Panc1 (cell line): ENCODE results near the gene ING4. TPM values are rescaled to one million over a fixed set of nuclear protein-coding genes. Genes with fewer than 3 reads are reported as not detected.
"Not testable (repeated sequence)": the region's sequence is repeated elsewhere in the genome, so short reads cannot be mapped to it uniquely, and the experiment has no call there.

ENCODE experiments used
- ATAC-seq: fragments of 200-7000 bp; cut with Tn5 transposase; 2 replicates; pipeline ENCODE4 v1.9.1; 2020; ENCODE audit warnings: mild to moderate bottlenecking, moderate library complexity
- Bru-seq: library from RNA; stranded (reverse); fragments of 400-500 nt; gene quantifications from one replicate; lab custom pipeline; 2021; lab: Mats Ljungman, UMichigan
- BruChase-seq, 2 experiments: library from RNA; stranded (reverse); fragments of 400-500 nt; gene quantifications; one replicate each; lab custom pipeline; 2021; lab: Mats Ljungman, UMichigan
- BruUV-seq: library from RNA; stranded (reverse); fragments of 400-500 nt; replicated peaks from 2 replicates; lab custom pipeline; 2021; lab: Mats Ljungman, UMichigan
- CTCF ChIA-PET: fragments of 300-600 bp; sonication (Branson Sonifier 250); formaldehyde crosslinking; loops from one replicate; lab custom pipeline; 2022; ENCODE audit warnings: antibody characterized with exemption; lab: Charles Lee
- POLR2A ChIA-PET: fragments of 300-600 bp; sonication (Branson Sonifier 250); formaldehyde crosslinking; loops from one replicate; lab custom pipeline; 2022; ENCODE audit warnings: antibody characterized with exemption; lab: Charles Lee
- DNase-seq: peaks from one replicate; pipeline ENCODE4 v3.0.0-alpha.2; 2010; ENCODE audit warnings: low read depth, low spot score
- H3K27ac ChIP-seq: 2 replicates; pipeline ENCODE4 v1.5.1; 2011; ENCODE audit warnings: mild to moderate bottlenecking, low read length, inconsistent platforms
- H3K27me3 ChIP-seq: fragments of 200-500 bp; sonication (Bioruptor generic); 2 replicates; pipeline ENCODE4 v1.6.0; 2014; ENCODE audit warnings: low read length, inconsistent platforms; ENCODE audit not compliant: control insufficient read depth, insufficient read depth
- H3K36me3 ChIP-seq: fragments of 200-500 bp; sonication (Bioruptor generic); 2 replicates; pipeline ENCODE4 v1.5.1; 2014; ENCODE audit warnings: inconsistent platforms, mild to moderate bottlenecking, low read length, moderate library complexity; ENCODE audit not compliant: control insufficient read depth, insufficient read depth
- H3K4me1 ChIP-seq: 2 replicates; pipeline ENCODE4 v1.5.1; 2011; ENCODE audit warnings: inconsistent platforms, mild to moderate bottlenecking, low read length, moderate library complexity; ENCODE audit not compliant: control insufficient read depth, insufficient read depth
- H3K4me3 ChIP-seq, 2 experiments: 2 replicates each; pipeline ENCODE4 v1.5.1; 2011 to 2012; ENCODE audit warnings: low read depth in 2 of 2, low read length in 2 of 2, mild to moderate bottlenecking in 2 of 2, inconsistent platforms in 1 of 2, moderate library complexity in 1 of 2
- H3K9me3 ChIP-seq: fragments of 200-500 bp; sonication (Bioruptor generic); 2 replicates; pipeline ENCODE4 v1.5.1; 2014; ENCODE audit warnings: low read depth, mild to moderate bottlenecking, inconsistent platforms, low read length, moderate library complexity; ENCODE audit not compliant: control insufficient read depth, insufficient read depth
- POLR2AphosphoS5 ChIP-seq: IDR thresholded peaks from 2 replicates; pipeline ENCODE4 v1.6.1; 2012; ENCODE audit warnings: mild to moderate bottlenecking, low read depth, low read length, moderate library complexity
- SIN3A ChIP-seq: IDR thresholded peaks from 2 replicates; pipeline ENCODE4 v1.6.1; 2012; ENCODE audit warnings: low read depth, mild to moderate bottlenecking, low read length, moderate library complexity, borderline replicate concordance; ENCODE audit not compliant: insufficient read depth
- TCF7L2 ChIP-seq: IDR thresholded peaks from 2 replicates; pipeline ENCODE4 v1.6.1; 2011; ENCODE audit warnings: mild to moderate bottlenecking, low read depth, low read length, inconsistent platforms
- in situ Hi-C: cut with HindIII; loops from 2 replicates; pipeline ENCODE4 v1.10.0; 2016; ENCODE audit warnings: low sequenced_read_pairs, low pct_unique_long_range_greater_than_20kb
- intact Hi-C: fragments of 100-400 bp; cut with micrococcal nuclease; formaldehyde crosslinking; loops from one replicate; pipeline ENCODE4 v1.10.0; 2022; ENCODE audit not compliant: unreplicated experiment
- long read RNA-seq: library from polyadenylated mRNA; unstranded; transcript quantifications from one replicate; pipeline ENCODE4 v2.0.0, GENCODE V29; 2021; ENCODE audit not compliant: unreplicated experiment
- polyA plus RNA-seq: library from polyadenylated mRNA; unstranded; fragments of >200 nt; gene quantifications from one replicate; pipeline ENCODE4 v1.2.1, GENCODE V29; 2012; ENCODE audit warnings: missing spikeins; ENCODE audit not compliant: insufficient read length
- total RNA-seq: library from RNA; stranded (reverse); gene quantifications from one replicate; pipeline ENCODE4 v1.2.1, GENCODE V29; 2021; ENCODE audit not compliant: unreplicated experiment
- TF ChIP-seq, protein P1 (sequence below): fragments of 450-650 bp; IDR thresholded peaks from 2 replicates; pipeline ENCODE4 v1.5.1; 2017; ENCODE audit warnings: mild to moderate bottlenecking
- TF ChIP-seq, protein P2 (sequence below), 2 experiments: IDR thresholded peaks; 2 replicates each; pipeline ENCODE4 v1.6.1; 2011 to 2012; ENCODE audit warnings: low read depth in 2 of 2, control low read depth in 1 of 2, low read length in 1 of 2, mild to moderate bottlenecking in 1 of 2, moderate library complexity in 1 of 2; ENCODE audit not compliant: insufficient read depth in 1 of 2

ING4 gene
- 11.4 TPM for total RNA-seq
- 17.2 TPM for polyA plus RNA-seq
- Bru-seq, nascent RNA: percentile 55 among the genes with signal in this experiment
- BruChase-seq, experiment 1, labeled RNA remaining after a 2-hour chase: percentile 49 among the genes with signal in this experiment
- percentile 50 among the genes with signal in this experiment for BruChase-seq, experiment 2, labeled RNA remaining after a 6-hour chase
- long read RNA-seq, partial matches to known transcripts: 1 of 9 reads
- long read RNA-seq, other reads (novel, unspliced or antisense): 0 of 9 reads

DNA sequence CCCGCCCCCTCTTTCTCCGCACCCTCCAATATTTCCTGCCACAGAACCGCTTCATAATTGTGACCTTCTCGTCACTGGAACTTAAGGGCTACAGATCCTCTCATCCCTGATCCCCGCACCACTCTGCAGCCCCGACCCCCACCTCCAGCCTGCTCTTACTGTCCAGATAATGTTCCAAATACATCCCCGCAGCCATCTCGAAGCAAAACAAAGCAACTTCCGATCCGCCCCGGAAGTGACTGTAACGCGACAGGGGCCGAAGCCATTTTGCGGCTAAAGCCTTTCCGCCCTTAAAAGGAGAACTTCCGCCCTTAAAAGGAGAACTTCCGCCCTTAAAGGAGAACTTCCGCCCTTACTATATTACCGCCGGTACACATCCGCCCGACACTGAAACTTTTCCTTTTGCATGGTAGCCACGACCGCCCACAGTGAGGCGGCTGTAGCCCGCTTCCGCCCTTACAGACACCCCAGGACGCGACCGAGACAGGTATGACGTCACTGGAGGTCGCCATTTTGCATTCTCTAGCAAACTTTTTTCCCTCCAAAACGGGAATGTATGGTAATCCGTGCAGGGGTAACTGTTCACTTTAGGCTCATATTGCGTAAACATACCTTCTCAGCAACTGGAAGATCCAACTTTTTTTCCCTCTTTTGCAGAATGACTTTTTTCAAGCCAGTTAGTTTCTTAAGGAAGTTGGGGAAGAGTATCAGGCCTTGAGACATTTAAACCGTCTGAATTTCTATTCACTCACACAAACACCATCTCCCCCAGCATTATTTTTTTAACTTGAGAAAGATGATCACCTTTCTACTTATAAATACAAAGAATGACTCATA is at the start of gene ING4:
Gene ING4 (minus strand): TSS at position 214 of the 837 bp plus-strand sequence. CDS start 18 bp downstream, at position 196.
- Histone ChIP-seq H3K36me3 (peaks cover 7% of the 10 kb centered on the region), H3K4me3 (peak within 1 kb of the TSS; percentile 86 to 91), H3K9me3 (no peaks in the 10 kb centered on the region), H3K4me1 (peaks cover 4% of the 10 kb centered on the region; the same call in 1 of the 2 replicates), H3K27ac (peak within 1 kb of the TSS; percentile 89), H3K27me3 (no peaks in the 10 kb centered on the region)
- ChIA-PET CTCF (interaction anchor here (0.6 kb wide), 1 partner anchor 979 kb away, joined by 3 read pairs; no protein-coding TSS in a partner anchor), POLR2A (no interaction called here)
- in situ Hi-C loops: no loop called here
- intact Hi-C loops: no loop called here
- no TSS peak for BruUV-seq
- TF ChIP-seq, protein P1, sequence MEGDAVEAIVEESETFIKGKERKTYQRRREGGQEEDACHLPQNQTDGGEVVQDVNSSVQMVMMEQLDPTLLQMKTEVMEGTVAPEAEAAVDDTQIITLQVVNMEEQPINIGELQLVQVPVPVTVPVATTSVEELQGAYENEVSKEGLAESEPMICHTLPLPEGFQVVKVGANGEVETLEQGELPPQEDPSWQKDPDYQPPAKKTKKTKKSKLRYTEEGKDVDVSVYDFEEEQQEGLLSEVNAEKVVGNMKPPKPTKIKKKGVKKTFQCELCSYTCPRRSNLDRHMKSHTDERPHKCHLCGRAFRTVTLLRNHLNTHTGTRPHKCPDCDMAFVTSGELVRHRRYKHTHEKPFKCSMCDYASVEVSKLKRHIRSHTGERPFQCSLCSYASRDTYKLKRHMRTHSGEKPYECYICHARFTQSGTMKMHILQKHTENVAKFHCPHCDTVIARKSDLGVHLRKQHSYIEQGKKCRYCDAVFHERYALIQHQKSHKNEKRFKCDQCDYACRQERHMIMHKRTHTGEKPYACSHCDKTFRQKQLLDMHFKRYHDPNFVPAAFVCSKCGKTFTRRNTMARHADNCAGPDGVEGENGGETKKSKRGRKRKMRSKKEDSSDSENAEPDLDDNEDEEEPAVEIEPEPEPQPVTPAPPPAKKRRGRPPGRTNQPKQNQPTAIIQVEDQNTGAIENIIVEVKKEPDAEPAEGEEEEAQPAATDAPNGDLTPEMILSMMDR: no peak
- TF ChIP-seq POLR2AphosphoS5: peak; percentile 52
- TF ChIP-seq TCF7L2: 0 out of 2 replicates have a peak, but pooled peaks have one; percentile 47
- ATAC-seq (peak; percentile 100), DNase-seq (peak; percentile 90)

DNA sequence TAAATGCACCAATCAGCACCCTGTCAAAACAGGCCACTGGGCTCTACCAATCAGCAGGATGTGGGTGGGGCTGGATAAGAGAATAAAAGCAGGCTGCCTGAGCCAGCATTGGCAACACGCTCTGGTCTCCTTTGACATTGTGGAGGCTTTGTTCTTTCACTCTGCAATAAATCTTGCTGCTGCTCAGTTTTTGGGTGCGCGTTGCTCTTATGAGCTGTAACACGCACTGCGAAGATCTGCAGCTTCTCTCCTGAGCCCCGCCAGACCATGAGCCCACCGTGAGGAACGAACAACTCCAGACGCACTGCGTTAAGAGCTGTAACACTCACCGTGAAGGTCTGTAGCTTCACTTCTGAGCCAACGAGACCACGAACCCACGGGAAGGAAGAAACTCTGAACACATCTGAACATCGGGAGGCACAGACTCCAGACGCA is 46.1 kb upstream of the ING4 start:
- TF ChIP-seq SIN3A (no peak), TCF7L2 (no peak), POLR2AphosphoS5 (no peak)
- TF ChIP-seq, protein P1: no peak
- TF ChIP-seq, protein P2, sequence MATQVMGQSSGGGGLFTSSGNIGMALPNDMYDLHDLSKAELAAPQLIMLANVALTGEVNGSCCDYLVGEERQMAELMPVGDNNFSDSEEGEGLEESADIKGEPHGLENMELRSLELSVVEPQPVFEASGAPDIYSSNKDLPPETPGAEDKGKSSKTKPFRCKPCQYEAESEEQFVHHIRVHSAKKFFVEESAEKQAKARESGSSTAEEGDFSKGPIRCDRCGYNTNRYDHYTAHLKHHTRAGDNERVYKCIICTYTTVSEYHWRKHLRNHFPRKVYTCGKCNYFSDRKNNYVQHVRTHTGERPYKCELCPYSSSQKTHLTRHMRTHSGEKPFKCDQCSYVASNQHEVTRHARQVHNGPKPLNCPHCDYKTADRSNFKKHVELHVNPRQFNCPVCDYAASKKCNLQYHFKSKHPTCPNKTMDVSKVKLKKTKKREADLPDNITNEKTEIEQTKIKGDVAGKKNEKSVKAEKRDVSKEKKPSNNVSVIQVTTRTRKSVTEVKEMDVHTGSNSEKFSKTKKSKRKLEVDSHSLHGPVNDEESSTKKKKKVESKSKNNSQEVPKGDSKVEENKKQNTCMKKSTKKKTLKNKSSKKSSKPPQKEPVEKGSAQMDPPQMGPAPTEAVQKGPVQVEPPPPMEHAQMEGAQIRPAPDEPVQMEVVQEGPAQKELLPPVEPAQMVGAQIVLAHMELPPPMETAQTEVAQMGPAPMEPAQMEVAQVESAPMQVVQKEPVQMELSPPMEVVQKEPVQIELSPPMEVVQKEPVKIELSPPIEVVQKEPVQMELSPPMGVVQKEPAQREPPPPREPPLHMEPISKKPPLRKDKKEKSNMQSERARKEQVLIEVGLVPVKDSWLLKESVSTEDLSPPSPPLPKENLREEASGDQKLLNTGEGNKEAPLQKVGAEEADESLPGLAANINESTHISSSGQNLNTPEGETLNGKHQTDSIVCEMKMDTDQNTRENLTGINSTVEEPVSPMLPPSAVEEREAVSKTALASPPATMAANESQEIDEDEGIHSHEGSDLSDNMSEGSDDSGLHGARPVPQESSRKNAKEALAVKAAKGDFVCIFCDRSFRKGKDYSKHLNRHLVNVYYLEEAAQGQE (IDR thresholded peaks at IDR 0.05; ENCODE audit: insufficient read depth in 1 of 2, low read depth in 2 of 2, low read length in 1 of 2): no peak
- ChIA-PET CTCF (no interaction called here), POLR2A (interaction anchor here (0.7 kb wide), 1 partner anchor 43 kb away, joined by 3 read pairs; no protein-coding TSS in a partner anchor)
- Histone ChIP-seq H3K36me3 (no peaks in the 10 kb centered on the region), H3K9me3 (no peaks in the 10 kb centered on the region), H3K4me1 (no peaks in the 10 kb centered on the region), H3K27me3 (no peaks in the 10 kb centered on the region), H3K27ac (no peak overlapping the region), H3K4me3 (no peak overlapping the region)
- no TSS peak for BruUV-seq
- intact Hi-C loops: no loop called here
- ATAC-seq (no peak), DNase-seq (no peak)
- in situ Hi-C loops: no loop called here

DNA sequence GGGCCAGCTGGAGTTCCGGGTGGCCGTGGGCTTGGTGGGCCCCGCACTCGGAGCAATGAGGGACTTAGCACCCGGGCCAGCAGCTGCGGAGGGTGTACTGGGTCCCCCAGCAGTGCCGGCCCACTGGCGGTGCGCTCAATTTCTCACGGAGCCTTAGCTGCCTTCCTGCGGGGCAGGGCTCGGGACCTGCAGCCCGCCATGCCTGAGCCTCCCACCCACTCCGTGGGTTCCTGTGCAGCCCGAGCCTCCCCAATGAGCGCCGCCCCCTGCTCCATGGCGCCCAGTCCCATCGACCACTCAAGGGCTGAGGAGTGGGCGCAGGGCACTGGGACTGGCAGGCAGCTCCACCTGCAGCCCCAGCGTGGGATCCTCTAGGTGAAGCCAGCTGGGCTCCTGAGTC is 45.4 kb upstream of the ING4 start:
- BruUV-seq, in situ Hi-C loops, CTCF ChIA-PET, H3K27me3 ChIP-seq, H3K27ac ChIP-seq, POLR2A ChIA-PET, H3K36me3 ChIP-seq, DNase-seq, H3K9me3 ChIP-seq, H3K4me3 ChIP-seq, ATAC-seq, intact Hi-C loops, H3K4me1 ChIP-seq: not testable (repeated sequence)
